Calu3 (cell line): ENCODE measurements around the gene FTSJ3. TPM values are rescaled to one million over a fixed set of nuclear protein-coding genes. Genes with fewer than 3 reads are reported as not detected.

Experiments used
- BruUV-seq: library from RNA; stranded (reverse); fragments of 400-500 nt; replicated peaks from 2 replicates; lab custom pipeline; 2021; lab: Mats Ljungman, UMichigan
- CTCF ChIA-PET: fragments of 300-600 bp; sonication (Branson Sonifier 250); formaldehyde crosslinking; loops from one replicate; lab custom pipeline; 2022; ENCODE audit warnings: antibody characterized with exemption; lab: Charles Lee
- DNase-seq: peaks from one replicate; pipeline ENCODE4 v3.0.0; 2022
- H3K27ac Mint-ChIP-seq: one replicate; pipeline ENCODE4 v1.8.0; 2022; ENCODE audit warnings: mixed read lengths; ENCODE audit not compliant: unreplicated experiment
- H3K27me3 Mint-ChIP-seq: one replicate; pipeline ENCODE4 v1.8.0; 2022; ENCODE audit warnings: mixed read lengths; ENCODE audit not compliant: unreplicated experiment
- H3K36me3 Mint-ChIP-seq: one replicate; pipeline ENCODE4 v1.8.0; 2022; ENCODE audit warnings: mild to moderate bottlenecking, moderate library complexity, mixed read lengths; ENCODE audit not compliant: insufficient read depth, unreplicated experiment
- H3K4me1 Mint-ChIP-seq: one replicate; pipeline ENCODE4 v1.8.0; 2022; ENCODE audit warnings: mild to moderate bottlenecking, low read depth, mixed read lengths; ENCODE audit not compliant: unreplicated experiment
- H3K4me3 Mint-ChIP-seq: one replicate; pipeline ENCODE4 v1.8.0; 2022; ENCODE audit warnings: mild to moderate bottlenecking, low read depth, moderate library complexity, mixed read lengths; ENCODE audit not compliant: unreplicated experiment
- H3K9me3 Mint-ChIP-seq: one replicate; pipeline ENCODE4 v1.8.0; 2022; ENCODE audit warnings: low read depth, mixed read lengths; ENCODE audit not compliant: unreplicated experiment
- intact Hi-C: fragments of 100-400 bp; cut with micrococcal nuclease; formaldehyde crosslinking; loops from one replicate; pipeline ENCODE4 v1.10.0; 2022; ENCODE audit not compliant: unreplicated experiment
- total RNA-seq: library from RNA; stranded (reverse); gene quantifications from 2 replicates; pipeline ENCODE4 v1.2.3, GENCODE V29; 2022
- TF ChIP-seq, protein P1 (sequence below): fragments of 200-600 bp; IDR thresholded peaks from one replicate; pipeline ENCODE4 v1.8.0; 2022; ENCODE audit warnings: antibody characterized with exemption; ENCODE audit not compliant: unreplicated experiment

The FTSJ3 gene
- total RNA-seq, 1 experiment from 2014 or later = 43.3 TPM

DNA sequence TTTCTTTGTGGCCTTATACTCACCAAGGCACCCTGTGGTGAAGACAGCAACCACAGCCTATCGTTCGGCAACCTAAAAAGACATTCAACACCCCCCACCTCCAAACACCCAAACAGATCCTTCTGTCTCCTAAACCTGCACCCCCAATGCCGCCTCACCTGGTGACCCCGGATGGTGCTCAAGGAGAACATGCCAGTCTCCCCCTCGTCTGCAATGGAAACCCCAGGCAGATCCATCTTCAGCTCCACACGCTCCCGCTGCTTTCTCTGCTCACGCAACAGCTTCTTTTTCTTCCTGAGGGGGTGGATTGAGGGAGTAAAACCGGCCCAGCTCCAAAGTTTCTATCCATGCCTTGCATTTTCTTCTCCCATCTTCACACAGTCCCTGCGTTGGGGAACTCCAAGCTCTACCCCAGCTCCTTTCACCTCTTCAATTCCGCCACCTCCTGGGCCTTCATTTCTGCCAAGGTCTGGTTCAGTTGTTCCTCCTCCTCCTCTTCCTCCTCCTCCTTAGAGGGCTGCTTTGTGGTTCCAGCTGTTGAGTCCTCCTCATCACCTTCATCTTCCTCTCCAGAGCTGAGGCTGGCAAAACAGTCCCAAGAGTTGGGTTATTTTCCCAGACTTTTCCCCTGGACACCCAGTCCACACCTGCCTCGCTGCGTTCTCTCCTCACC, 3.7 kb downstream of the FTSJ3 start:
- no peaks in the 10 kb centered on the region for H3K9me3 Mint-ChIP-seq
- CTCF ChIA-PET = no interaction called here
- no peak overlapping the region for H3K27ac Mint-ChIP-seq
- peaks cover 85% of the 10 kb centered on the region for H3K36me3 Mint-ChIP-seq
- BruUV-seq = no TSS peak
- H3K4me3 Mint-ChIP-seq = no peak overlapping the region
- intact Hi-C loops = no loop called here
- peaks cover 17% of the 10 kb centered on the region for H3K4me1 Mint-ChIP-seq
- TF ChIP-seq, protein P1, sequence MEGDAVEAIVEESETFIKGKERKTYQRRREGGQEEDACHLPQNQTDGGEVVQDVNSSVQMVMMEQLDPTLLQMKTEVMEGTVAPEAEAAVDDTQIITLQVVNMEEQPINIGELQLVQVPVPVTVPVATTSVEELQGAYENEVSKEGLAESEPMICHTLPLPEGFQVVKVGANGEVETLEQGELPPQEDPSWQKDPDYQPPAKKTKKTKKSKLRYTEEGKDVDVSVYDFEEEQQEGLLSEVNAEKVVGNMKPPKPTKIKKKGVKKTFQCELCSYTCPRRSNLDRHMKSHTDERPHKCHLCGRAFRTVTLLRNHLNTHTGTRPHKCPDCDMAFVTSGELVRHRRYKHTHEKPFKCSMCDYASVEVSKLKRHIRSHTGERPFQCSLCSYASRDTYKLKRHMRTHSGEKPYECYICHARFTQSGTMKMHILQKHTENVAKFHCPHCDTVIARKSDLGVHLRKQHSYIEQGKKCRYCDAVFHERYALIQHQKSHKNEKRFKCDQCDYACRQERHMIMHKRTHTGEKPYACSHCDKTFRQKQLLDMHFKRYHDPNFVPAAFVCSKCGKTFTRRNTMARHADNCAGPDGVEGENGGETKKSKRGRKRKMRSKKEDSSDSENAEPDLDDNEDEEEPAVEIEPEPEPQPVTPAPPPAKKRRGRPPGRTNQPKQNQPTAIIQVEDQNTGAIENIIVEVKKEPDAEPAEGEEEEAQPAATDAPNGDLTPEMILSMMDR = no peak
- DNase-seq = no peak
- no peaks in the 10 kb centered on the region for H3K27me3 Mint-ChIP-seq

GRCh38 chr17:63822537-63822936, 4.9 kb downstream of the FTSJ3 start:
- BruUV-seq = no TSS peak
- intact Hi-C loops = no loop called here
- H3K36me3 Mint-ChIP-seq = peaks cover 89% of the 10 kb centered on the region
- TF ChIP-seq, protein P1 = no peak
- peaks cover 29% of the 10 kb centered on the region for H3K4me1 Mint-ChIP-seq
- no peak for DNase-seq
- no peaks in the 10 kb centered on the region for H3K9me3 Mint-ChIP-seq
- H3K4me3 Mint-ChIP-seq = no peak overlapping the region
- H3K27me3 Mint-ChIP-seq = no peaks in the 10 kb centered on the region
- no peak overlapping the region for H3K27ac Mint-ChIP-seq
- CTCF ChIA-PET = no interaction called here

DNA sequence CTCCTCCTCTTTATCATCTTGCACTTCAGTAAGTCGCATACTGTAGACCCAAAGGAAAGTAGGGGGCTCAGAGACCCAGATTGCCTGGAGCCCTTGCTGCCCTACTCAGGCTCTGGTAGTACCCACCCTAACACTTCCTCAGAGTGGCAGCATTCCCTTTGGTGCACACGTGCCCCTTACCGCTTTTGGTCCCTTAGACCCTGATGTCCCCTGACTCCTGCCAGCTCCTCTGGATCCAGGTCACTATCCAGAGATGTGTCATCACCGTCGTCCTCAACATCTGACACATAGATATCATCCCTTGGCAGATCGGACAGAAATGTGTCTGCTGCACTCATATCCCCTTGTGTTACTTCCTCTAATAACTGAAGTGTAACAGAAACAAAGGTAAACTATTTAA, 5.7 kb downstream of the FTSJ3 start:
- no peak for DNase-seq
- peaks cover 89% of the 10 kb centered on the region for H3K36me3 Mint-ChIP-seq
- TF ChIP-seq, protein P1 = no peak
- H3K9me3 Mint-ChIP-seq = no peaks in the 10 kb centered on the region
- H3K27ac Mint-ChIP-seq = no peak overlapping the region
- no peak overlapping the region for H3K4me3 Mint-ChIP-seq
- intact Hi-C loops = no loop called here
- no TSS peak for BruUV-seq
- H3K4me1 Mint-ChIP-seq = peaks cover 29% of the 10 kb centered on the region
- CTCF ChIA-PET = no interaction called here
- H3K27me3 Mint-ChIP-seq = no peaks in the 10 kb centered on the region

DNA sequence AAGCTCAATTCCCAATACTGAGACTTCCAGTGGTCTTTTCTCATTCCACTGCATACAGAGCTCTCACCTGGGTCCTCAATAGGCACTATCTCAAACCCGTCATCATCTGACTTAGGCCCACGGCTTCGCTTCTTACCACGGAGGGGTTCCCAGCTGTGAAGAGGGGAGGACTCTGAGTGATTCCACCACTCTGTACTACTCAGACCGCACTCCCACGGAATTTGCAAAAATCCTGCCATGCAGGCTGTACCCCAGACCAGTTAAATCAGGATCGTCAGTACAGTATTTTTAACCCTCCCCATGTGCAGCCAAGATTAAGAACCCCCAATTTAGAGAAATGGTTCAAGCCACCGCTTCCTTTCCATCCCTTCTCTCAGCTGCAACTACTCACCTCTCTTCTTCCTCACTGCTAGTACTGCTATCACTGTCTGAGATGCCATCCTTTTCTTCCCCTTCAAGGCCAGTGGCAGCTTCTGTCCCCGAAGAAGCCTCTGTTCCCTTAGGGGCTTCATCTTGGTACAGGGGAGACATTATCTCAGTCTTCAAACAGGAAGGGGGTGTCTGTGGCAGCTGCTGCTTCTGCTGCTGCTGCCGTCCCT, 6.4 kb downstream of the FTSJ3 start:
- intact Hi-C loops = no loop called here
- CTCF ChIA-PET = no interaction called here
- H3K36me3 Mint-ChIP-seq = peaks cover 85% of the 10 kb centered on the region
- no peak overlapping the region for H3K27ac Mint-ChIP-seq
- no peaks in the 10 kb centered on the region for H3K9me3 Mint-ChIP-seq
- H3K4me1 Mint-ChIP-seq = peaks cover 29% of the 10 kb centered on the region
- no TSS peak for BruUV-seq
- DNase-seq = no peak
- TF ChIP-seq, protein P1 = no peak
- no peak overlapping the region for H3K4me3 Mint-ChIP-seq
- no peaks in the 10 kb centered on the region for H3K27me3 Mint-ChIP-seq
